ENCODE data around the gene MAD1L1.

The MAD1L1 gene

GRCh38 chr7:2015251-2015871, 217.4 kb downstream of the MAD1L1 start:
- Histone ChIP-seq H3K9me3 (ENCODE audit: low read length) (no peaks in the 10 kb centered on the region), H3K9ac (ENCODE audit: low read length) (no peak overlapping the region), H3K4me1 (ENCODE audit: insufficient read depth, low read length) (no peaks in the 10 kb centered on the region), H3K36me3 (ENCODE audit: insufficient read depth, low read length) (no peaks in the 10 kb centered on the region), H3K27me3 (ENCODE audit: control insufficient read depth in 1 of 2, insufficient read depth in 2 of 2, low read length in 2 of 2) (no peaks in the 10 kb centered on the region), H3K4me3 (ENCODE audit: low read depth in 1 of 2, low read length in 2 of 2) (no peak overlapping the region), H3K27ac (ENCODE audit: low read depth, low read length) (no peak overlapping the region)

- Histone ChIP-seq H3K9me3 (ENCODE audit: low read length) (no peaks in the 10 kb centered on the region), H3K27me3 (ENCODE audit: control insufficient read depth in 1 of 2, insufficient read depth in 2 of 2, low read length in 2 of 2) (no peaks in the 10 kb centered on the region), H3K4me1 (ENCODE audit: insufficient read depth, low read length) (no peaks in the 10 kb centered on the region), H3K36me3 (ENCODE audit: insufficient read depth, low read length) (no peaks in the 10 kb centered on the region), H3K9ac (ENCODE audit: low read length) (no peak overlapping the region), H3K27ac (ENCODE audit: low read depth, low read length) (no peak overlapping the region), H3K4me3 (ENCODE audit: low read depth in 1 of 2, low read length in 2 of 2) (no peak overlapping the region)
These were observed 218.1 kb downstream of the MAD1L1 start for GRCh38 chr7:2014391-2015241.

- H3K27me3 ChIP-seq (ENCODE audit: control insufficient read depth in 1 of 2, insufficient read depth in 2 of 2, low read length in 2 of 2) = no peaks in the 10 kb centered on the region
- H3K4me3 ChIP-seq (ENCODE audit: low read depth in 1 of 2, low read length in 2 of 2) = no peak overlapping the region
- no peaks in the 10 kb centered on the region for H3K9me3 ChIP-seq (ENCODE audit: low read length)
- no peaks in the 10 kb centered on the region for H3K36me3 ChIP-seq (ENCODE audit: insufficient read depth, low read length)
- H3K27ac ChIP-seq (ENCODE audit: low read depth, low read length) = no peak overlapping the region
- no peak overlapping the region for H3K9ac ChIP-seq (ENCODE audit: low read length)
- no peaks in the 10 kb centered on the region for H3K4me1 ChIP-seq (ENCODE audit: insufficient read depth, low read length)
These were observed 219.1 kb downstream of the MAD1L1 start for GRCh38 chr7:2013381-2014311.

- H3K9ac ChIP-seq (ENCODE audit: low read length) = no peak overlapping the region
- no peaks in the 10 kb centered on the region for H3K4me1 ChIP-seq (ENCODE audit: insufficient read depth, low read length)
- H3K27ac ChIP-seq (ENCODE audit: low read depth, low read length) = no peak overlapping the region
- no peaks in the 10 kb centered on the region for H3K9me3 ChIP-seq (ENCODE audit: low read length)
- no peak overlapping the region for H3K4me3 ChIP-seq (ENCODE audit: low read depth in 1 of 2, low read length in 2 of 2)
- H3K27me3 ChIP-seq (ENCODE audit: control insufficient read depth in 1 of 2, insufficient read depth in 2 of 2, low read length in 2 of 2) = no peaks in the 10 kb centered on the region
- no peaks in the 10 kb centered on the region for H3K36me3 ChIP-seq (ENCODE audit: insufficient read depth, low read length)
These were observed 219.8 kb downstream of the MAD1L1 start for GRCh38 chr7:2012981-2013380.

- no peak overlapping the region for H3K4me3 ChIP-seq (ENCODE audit: low read depth in 1 of 2, low read length in 2 of 2)
- no peak overlapping the region for H3K27ac ChIP-seq (ENCODE audit: low read depth, low read length)
- H3K27me3 ChIP-seq (ENCODE audit: control insufficient read depth in 1 of 2, insufficient read depth in 2 of 2, low read length in 2 of 2) = no peaks in the 10 kb centered on the region
- no peaks in the 10 kb centered on the region for H3K4me1 ChIP-seq (ENCODE audit: insufficient read depth, low read length)
- H3K9me3 ChIP-seq (ENCODE audit: low read length) = no peaks in the 10 kb centered on the region
- no peak overlapping the region for H3K9ac ChIP-seq (ENCODE audit: low read length)
- H3K36me3 ChIP-seq (ENCODE audit: insufficient read depth, low read length) = no peaks in the 10 kb centered on the region
These were observed 220.5 kb downstream of the MAD1L1 start for GRCh38 chr7:2012044-2012900.

- no peak overlapping the region for H3K9ac ChIP-seq (ENCODE audit: low read length)
- H3K9me3 ChIP-seq (ENCODE audit: low read length) = no peaks in the 10 kb centered on the region
- no peaks in the 10 kb centered on the region for H3K27me3 ChIP-seq (ENCODE audit: control insufficient read depth in 1 of 2, insufficient read depth in 2 of 2, low read length in 2 of 2)
- H3K4me1 ChIP-seq (ENCODE audit: insufficient read depth, low read length) = no peaks in the 10 kb centered on the region
- no peak overlapping the region for H3K4me3 ChIP-seq (ENCODE audit: low read depth in 1 of 2, low read length in 2 of 2)
- H3K27ac ChIP-seq (ENCODE audit: low read depth, low read length) = no peak overlapping the region
- no peaks in the 10 kb centered on the region for H3K36me3 ChIP-seq (ENCODE audit: insufficient read depth, low read length)
These were observed 221.3 kb downstream of the MAD1L1 start for GRCh38 chr7:2011266-2012043.

GRCh38 chr7:2010551-2011265, 222.0 kb downstream of the MAD1L1 start:
- Histone ChIP-seq H3K27ac (ENCODE audit: low read depth, low read length) (no peak overlapping the region), H3K27me3 (ENCODE audit: control insufficient read depth in 1 of 2, insufficient read depth in 2 of 2, low read length in 2 of 2) (no peaks in the 10 kb centered on the region), H3K9me3 (ENCODE audit: low read length) (no peaks in the 10 kb centered on the region), H3K4me1 (ENCODE audit: insufficient read depth, low read length) (no peaks in the 10 kb centered on the region), H3K36me3 (ENCODE audit: insufficient read depth, low read length) (no peaks in the 10 kb centered on the region), H3K9ac (ENCODE audit: low read length) (no peak overlapping the region), H3K4me3 (ENCODE audit: low read depth in 1 of 2, low read length in 2 of 2) (no peak overlapping the region)

GRCh38 chr7:2010101-2010500, 222.6 kb downstream of the MAD1L1 start:
- no peak overlapping the region for H3K27ac ChIP-seq (ENCODE audit: low read depth, low read length)

GRCh38 chr7:2009541-2010001, 223.2 kb downstream of the MAD1L1 start:
- no peak overlapping the region for H3K9ac ChIP-seq (ENCODE audit: low read length)
- no peaks in the 10 kb centered on the region for H3K4me1 ChIP-seq (ENCODE audit: insufficient read depth, low read length)
- H3K36me3 ChIP-seq (ENCODE audit: insufficient read depth, low read length) = no peaks in the 10 kb centered on the region
- H3K4me3 ChIP-seq (ENCODE audit: low read depth in 1 of 2, low read length in 2 of 2) = no peak overlapping the region
- H3K27me3 ChIP-seq (ENCODE audit: control insufficient read depth in 1 of 2, insufficient read depth in 2 of 2, low read length in 2 of 2) = no peaks in the 10 kb centered on the region
- no peak overlapping the region for H3K27ac ChIP-seq (ENCODE audit: low read depth, low read length)
- no peaks in the 10 kb centered on the region for H3K9me3 ChIP-seq (ENCODE audit: low read length)

More at GRCh38 chr7:2010101-2010500, 222.6 kb downstream of the MAD1L1 start:
- no peaks in the 10 kb centered on the region for H3K36me3 ChIP-seq (ENCODE audit: insufficient read depth, low read length)
- H3K4me1 ChIP-seq (ENCODE audit: insufficient read depth, low read length) = no peaks in the 10 kb centered on the region
- H3K9me3 ChIP-seq (ENCODE audit: low read length) = no peaks in the 10 kb centered on the region
- H3K4me3 ChIP-seq (ENCODE audit: low read depth in 1 of 2, low read length in 2 of 2) = no peak overlapping the region
- H3K27me3 ChIP-seq (ENCODE audit: control insufficient read depth in 1 of 2, insufficient read depth in 2 of 2, low read length in 2 of 2) = no peaks in the 10 kb centered on the region
- no peak overlapping the region for H3K9ac ChIP-seq (ENCODE audit: low read length)
